Upper lobe of left lung (tissue), 4 donors: ENCODE results near the gene FNDC11.

ENCODE experiments used
- POLR2AphosphoS5 ChIP-seq, 2 donors: sonication (generic); formaldehyde crosslinking; IDR thresholded peaks; one replicate each; pipeline ENCODE4 v1.5.1; 2017; ENCODE audit warnings: antibody characterized with exemption in 2 of 2
- TF ChIP-seq, protein P1 (sequence below), 6 experiments: fragments of 450-650 bp in 4 of 6; fragments of 200-600 bp in 2 of 6; sonication (generic) in 2 of 6; IDR thresholded peaks; one replicate each; pipeline ENCODE4 v1.5.1; 2016 to 2019; ENCODE audit warnings: antibody characterized with exemption in 6 of 6

- TF ChIP-seq, protein P1, sequence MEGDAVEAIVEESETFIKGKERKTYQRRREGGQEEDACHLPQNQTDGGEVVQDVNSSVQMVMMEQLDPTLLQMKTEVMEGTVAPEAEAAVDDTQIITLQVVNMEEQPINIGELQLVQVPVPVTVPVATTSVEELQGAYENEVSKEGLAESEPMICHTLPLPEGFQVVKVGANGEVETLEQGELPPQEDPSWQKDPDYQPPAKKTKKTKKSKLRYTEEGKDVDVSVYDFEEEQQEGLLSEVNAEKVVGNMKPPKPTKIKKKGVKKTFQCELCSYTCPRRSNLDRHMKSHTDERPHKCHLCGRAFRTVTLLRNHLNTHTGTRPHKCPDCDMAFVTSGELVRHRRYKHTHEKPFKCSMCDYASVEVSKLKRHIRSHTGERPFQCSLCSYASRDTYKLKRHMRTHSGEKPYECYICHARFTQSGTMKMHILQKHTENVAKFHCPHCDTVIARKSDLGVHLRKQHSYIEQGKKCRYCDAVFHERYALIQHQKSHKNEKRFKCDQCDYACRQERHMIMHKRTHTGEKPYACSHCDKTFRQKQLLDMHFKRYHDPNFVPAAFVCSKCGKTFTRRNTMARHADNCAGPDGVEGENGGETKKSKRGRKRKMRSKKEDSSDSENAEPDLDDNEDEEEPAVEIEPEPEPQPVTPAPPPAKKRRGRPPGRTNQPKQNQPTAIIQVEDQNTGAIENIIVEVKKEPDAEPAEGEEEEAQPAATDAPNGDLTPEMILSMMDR (IDR thresholded peaks at IDR 0.05) = no peak
- TF ChIP-seq POLR2AphosphoS5 (IDR thresholded peaks at IDR 0.05) = no peak
Measured at GRCh38 chr20:63602321-63602720, 48.4 kb downstream of the FNDC11 start.
